Neuronal stem cell (in vitro differentiated cells): Measurements from ENCODE around the gene RMI2.

Source experiments
- DNase-seq: peaks from one replicate; pipeline ENCODE4 v3.0.0-alpha.2; 2013; ENCODE audit warnings: low spot score
- H2AFZ ChIP-seq: one replicate; pipeline ENCODE4 v1.6.1; 2013; ENCODE audit warnings: mild to moderate bottlenecking, low read length, inconsistent platforms
- H2AK5ac ChIP-seq: 2 replicates; pipeline ENCODE4 v1.6.1; 2013; ENCODE audit warnings: low read depth, mild to moderate bottlenecking, inconsistent platforms, low read length, moderate library complexity, mixed read lengths
- H2BK120ac ChIP-seq: 2 replicates; pipeline ENCODE4 v1.6.1; 2013; ENCODE audit warnings: low read depth, mild to moderate bottlenecking, inconsistent platforms, low read length, moderate library complexity, mixed read lengths
- H2BK12ac ChIP-seq: one replicate; pipeline ENCODE4 v1.6.1; 2013; ENCODE audit warnings: low read length, inconsistent platforms
- H2BK15ac ChIP-seq: 2 replicates; pipeline ENCODE4 v1.6.1; 2013; ENCODE audit warnings: mild to moderate bottlenecking, low read length, inconsistent platforms, mixed read lengths
- H2BK5ac ChIP-seq: one replicate; pipeline ENCODE4 v1.6.1; 2013; ENCODE audit warnings: inconsistent platforms, mild to moderate bottlenecking, low read length, moderate library complexity
- H3K14ac ChIP-seq: one replicate; pipeline ENCODE4 v1.6.1; 2013; ENCODE audit warnings: low read length, inconsistent platforms
- H3K18ac ChIP-seq: 2 replicates; pipeline ENCODE4 v1.6.1; 2013; ENCODE audit warnings: low read length, inconsistent platforms
- H3K23ac ChIP-seq: 2 replicates; pipeline ENCODE4 v1.6.1; 2013; ENCODE audit warnings: low read depth, mild to moderate bottlenecking, mixed read lengths, low read length, inconsistent platforms; ENCODE audit not compliant: poor library complexity
- H3K27ac ChIP-seq: replicated peaks from 3 replicates; pipeline ENCODE4 v1.5.1; 2013; ENCODE audit warnings: low read length, inconsistent platforms
- H3K27me3 ChIP-seq, 3 experiments: 2 replicates each; pipeline ENCODE4 v1.6.1; 2013; ENCODE audit warnings: low read length in 3 of 3, mild to moderate bottlenecking in 2 of 3, inconsistent platforms in 1 of 3, low read depth in 1 of 3, mixed read lengths in 1 of 3, moderate library complexity in 1 of 3; ENCODE audit not compliant: control insufficient read depth in 3 of 3, insufficient read depth in 3 of 3
- H3K36me3 ChIP-seq, 2 donors: replicated peaks in 1 of 2; 2 replicates each; pipeline ENCODE4 v1.6.1; 2013; ENCODE audit warnings: low read length in 2 of 2; ENCODE audit not compliant: control insufficient read depth in 2 of 2, insufficient read depth in 2 of 2
- H3K4ac ChIP-seq: 2 replicates; pipeline ENCODE4 v1.6.1; 2013; ENCODE audit warnings: inconsistent platforms, mild to moderate bottlenecking, low read length, moderate library complexity
- H3K4me1 ChIP-seq, 2 donors: 1 replicate in 1 of 2; 2 replicates in 1 of 2; pipeline ENCODE4 v1.6.1; 2013; ENCODE audit warnings: low read length in 2 of 2, low read depth in 1 of 2; ENCODE audit not compliant: control insufficient read depth in 2 of 2, insufficient read depth in 1 of 2
- H3K4me2 ChIP-seq: one replicate; pipeline ENCODE4 v1.6.1; 2013; ENCODE audit warnings: mild to moderate bottlenecking, low read length, inconsistent platforms; ENCODE audit not compliant: insufficient read depth, poor library complexity, severe bottlenecking
- H3K4me3 ChIP-seq, 2 donors: 2 replicates each; pipeline ENCODE4 v1.5.1; 2013; ENCODE audit warnings: low read length in 2 of 2, mild to moderate bottlenecking in 2 of 2, inconsistent platforms in 1 of 2, moderate library complexity in 1 of 2
- H3K79me1 ChIP-seq: one replicate; pipeline ENCODE4 v1.6.1; 2013; ENCODE audit warnings: low read depth, mild to moderate bottlenecking, inconsistent platforms, low read length, moderate library complexity
- H3K9ac ChIP-seq: one replicate; pipeline ENCODE4 v1.6.1; 2013; ENCODE audit warnings: mild to moderate bottlenecking, low read depth, low read length, inconsistent platforms; ENCODE audit not compliant: poor library complexity
- H3K9me3 ChIP-seq, 2 donors: replicated peaks in 1 of 2; 2 replicates each; pipeline versions ENCODE3 to v1.6.1; 2013; ENCODE audit warnings: low read length in 2 of 2, mild to moderate bottlenecking in 2 of 2, inconsistent platforms in 1 of 2, low read depth in 1 of 2, mixed read lengths in 1 of 2, moderate library complexity in 1 of 2; ENCODE audit not compliant: control insufficient read depth in 2 of 2, insufficient read depth in 1 of 2
- H4K8ac ChIP-seq: one replicate; pipeline ENCODE4 v1.6.1; 2013; ENCODE audit warnings: low read depth, mild to moderate bottlenecking, inconsistent platforms, low read length, moderate library complexity
- H4K91ac ChIP-seq: one replicate; pipeline ENCODE4 v1.6.1; 2013; ENCODE audit warnings: low read length, low read depth, mild to moderate bottlenecking, inconsistent platforms; ENCODE audit not compliant: poor library complexity
- WGBS, 2 donors: extraction: QIAGEN DNeasy Blood & Tissue Kit; methylation state at CpG; one replicate each; pipeline ENCODE4 v1.1.7; 2013; ENCODE audit warnings: missing lambda C conversion rate in 2 of 2, mixed read lengths in 1 of 2; ENCODE audit not compliant: insufficient read length in 2 of 2, insufficient replicate concordance in 1 of 2; ENCODE audit errors: extremely low coverage in 2 of 2; 5-methylcytosine and 5-hydroxymethylcytosine counted together

Gene RMI2

GRCh38 chr16:11384956-11385586 lies 39.8 kb downstream of the RMI2 start:
- H3K23ac ChIP-seq, result peak overlapping the region; percentile 69
- no peak overlapping the region for H3K4me2 ChIP-seq
- WGBS, 2 donors, result no CpG with 5 or more reads among the region's 20 CpGs
- no peak overlapping the region for H2BK5ac ChIP-seq
- peaks cover 0 to 2% of the 10 kb centered on the region in 2 donors for H3K36me3 ChIP-seq
- DNase-seq, result no peak
- no peaks in the 10 kb centered on the region for H3K9me3 ChIP-seq
- peak overlapping the region; percentile 77 for H2AK5ac ChIP-seq
- no peak overlapping the region for H3K4ac ChIP-seq
- no peak overlapping the region for H3K27ac ChIP-seq
- peak overlapping the region; percentile 54 for H3K9ac ChIP-seq
- peaks cover 0 to 3% (median 0%) of the 10 kb centered on the region in 3 experiments for H3K27me3 ChIP-seq
- H3K4me1 ChIP-seq, result peaks cover 4 to 5% of the 10 kb centered on the region in 2 donors
- no peak overlapping the region for H2BK120ac ChIP-seq
- H4K91ac ChIP-seq, result no peak overlapping the region
- no peak overlapping the region for H2BK12ac ChIP-seq
- no peak overlapping the region for H3K4me3 ChIP-seq
- peak overlapping the region; percentile 54 for H3K18ac ChIP-seq
- H3K79me1 ChIP-seq, result no peaks in the 10 kb centered on the region
- H2AFZ ChIP-seq, result no peak overlapping the region
- no peak overlapping the region for H2BK15ac ChIP-seq
- no peak overlapping the region for H4K8ac ChIP-seq
- peak overlapping the region; percentile 90 for H3K14ac ChIP-seq

GRCh38 chr16:11386054-11386680 lies 40.9 kb downstream of the RMI2 start:
- H3K18ac ChIP-seq, result peak overlapping the region; percentile 3
- H2AFZ ChIP-seq, result no peak overlapping the region
- no peak overlapping the region for H2AK5ac ChIP-seq
- no peak overlapping the region for H4K91ac ChIP-seq
- H3K4me2 ChIP-seq, result no peak overlapping the region
- H3K23ac ChIP-seq, result no peak overlapping the region
- no CpG with 5 or more reads among the region's 12 CpGs for WGBS, 2 donors
- peak overlapping the region in 1 of 2 donors; percentile 60 for H3K4me3 ChIP-seq
- H3K27me3 ChIP-seq, result peaks cover 0 to 3% (median 0%) of the 10 kb centered on the region in 3 experiments
- no peak overlapping the region for H3K4ac ChIP-seq
- H2BK12ac ChIP-seq, result no peak overlapping the region
- peaks cover 0 to 2% of the 10 kb centered on the region in 2 donors for H3K36me3 ChIP-seq
- H3K9me3 ChIP-seq, result no peaks in the 10 kb centered on the region
- H3K27ac ChIP-seq, result no peak overlapping the region
- H3K14ac ChIP-seq, result no peak overlapping the region
- H2BK120ac ChIP-seq, result no peak overlapping the region
- H3K9ac ChIP-seq, result peak overlapping the region; percentile 47
- H2BK15ac ChIP-seq, result no peak overlapping the region
- no peaks in the 10 kb centered on the region for H3K79me1 ChIP-seq
- no peak overlapping the region for H2BK5ac ChIP-seq
- no peak overlapping the region for H4K8ac ChIP-seq
- no peak for DNase-seq
- peaks cover 11 to 13% of the 10 kb centered on the region in 2 donors for H3K4me1 ChIP-seq

GRCh38 chr16:11386791-11387546 lies 41.7 kb downstream of the RMI2 start:
- Histone ChIP-seq H3K36me3 (peaks cover 0 to 2% of the 10 kb centered on the region in 2 donors), H2BK15ac (peak overlapping the region; percentile 81), H3K4me2 (no peak overlapping the region), H4K91ac (no peak overlapping the region), H3K27me3 (peaks cover 0 to 3% (median 0%) of the 10 kb centered on the region in 3 experiments), H3K79me1 (no peaks in the 10 kb centered on the region), H3K9ac (peak overlapping the region; percentile 87), H2BK120ac (no peak overlapping the region), H3K9me3 (no peaks in the 10 kb centered on the region), H2BK5ac (peak overlapping the region; percentile 91), H3K4me3 (peak overlapping the region in 1 of 2 donors; percentile 60), H3K27ac (no peak overlapping the region), H2AFZ (peak overlapping the region; percentile 17), H4K8ac (no peak overlapping the region), H3K4ac (no peak overlapping the region), H2BK12ac (peak overlapping the region; percentile 85), H2AK5ac (peak overlapping the region; percentile 83), H3K18ac (peak overlapping the region; percentile 81), H3K14ac (peak overlapping the region; percentile 92), H3K4me1 (peaks cover 11 to 13% of the 10 kb centered on the region in 2 donors), H3K23ac (peak overlapping the region; percentile 61)
- DNase-seq, result peak; percentile 36
- no CpG with 5 or more reads among the region's 22 CpGs for WGBS, 2 donors

GRCh38 chr16:11389083-11389482 lies 43.8 kb downstream of the RMI2 start:
- no peaks in the 10 kb centered on the region for H3K36me3 ChIP-seq
- H3K9ac ChIP-seq, result no peak overlapping the region
- no peak overlapping the region for H3K18ac ChIP-seq
- no peak overlapping the region for H2AFZ ChIP-seq
- DNase-seq, result no peak
- H4K91ac ChIP-seq, result no peak overlapping the region
- peaks cover 0 to 3% (median 0%) of the 10 kb centered on the region in 3 experiments for H3K27me3 ChIP-seq
- H2BK5ac ChIP-seq, result no peak overlapping the region
- no peak overlapping the region for H2BK12ac ChIP-seq
- peaks cover 11 to 13% of the 10 kb centered on the region in 2 donors for H3K4me1 ChIP-seq
- H3K4me3 ChIP-seq, result no peak overlapping the region
- WGBS, 2 donors, result no CpG with 5 or more reads among the region's 7 CpGs
- no peaks in the 10 kb centered on the region for H3K9me3 ChIP-seq
- no peak overlapping the region for H2BK120ac ChIP-seq
- no peak overlapping the region for H4K8ac ChIP-seq
- no peak overlapping the region for H3K27ac ChIP-seq
- H2AK5ac ChIP-seq, result no peak overlapping the region
- no peaks in the 10 kb centered on the region for H3K79me1 ChIP-seq
- no peak overlapping the region for H3K14ac ChIP-seq
- no peak overlapping the region for H3K23ac ChIP-seq
- no peak overlapping the region for H3K4ac ChIP-seq
- H3K4me2 ChIP-seq, result no peak overlapping the region
- H2BK15ac ChIP-seq, result no peak overlapping the region
